Tibial nerve (tissue), 4 donors: ENCODE data around the gene CEP126. TPM values are rescaled to one million over a fixed set of nuclear protein-coding genes. Genes with fewer than 3 reads are reported as not detected.

ENCODE experiments used
- DNase-seq, 2 donors: peaks; one replicate each; pipeline ENCODE4 v3.0.0-alpha.2; 2019; ENCODE audit warnings: low spot score in 2 of 2
- H3K27ac ChIP-seq, 4 donors: fragments of 200-600 bp; sonication (generic) in 3 of 4; one replicate each; pipeline ENCODE4 v1.5.1; 2017 to 2019; ENCODE audit warnings: mild to moderate bottlenecking in 1 of 4
- H3K27me3 ChIP-seq, 2 donors: fragments of 200-600 bp; sonication (generic) in 1 of 2; one replicate each; pipeline versions ENCODE4 v1.5.1 to v1.6.0; 2017 to 2019
- H3K36me3 ChIP-seq, 3 donors: fragments of 200-600 bp; sonication (generic); one replicate each; pipeline ENCODE4 v1.5.1; 2018 to 2019
- H3K4me1 ChIP-seq, 4 donors: fragments of 200-600 bp; sonication (generic) in 3 of 4; one replicate each; pipeline ENCODE4 v1.5.1; 2017 to 2019
- H3K4me3 ChIP-seq, 4 donors: fragments of 200-600 bp; sonication (generic) in 3 of 4; one replicate each; pipeline ENCODE4 v1.5.1; 2017 to 2019; ENCODE audit warnings: mild to moderate bottlenecking in 1 of 4, moderate library complexity in 1 of 4
- H3K9me3 ChIP-seq, 4 donors: fragments of 200-600 bp; sonication (generic) in 3 of 4; one replicate each; pipeline ENCODE4 v1.5.1; 2017 to 2019
- CTCF ChIP-seq, 5 experiments: fragments of 200-600 bp in 3 of 5; fragments of 450-650 bp in 2 of 5; sonication (generic) in 3 of 5; IDR thresholded peaks; one replicate each; pipeline ENCODE4 v1.5.1; 2016 to 2019; ENCODE audit warnings: antibody characterized with exemption in 5 of 5, mild to moderate bottlenecking in 3 of 5, moderate library complexity in 2 of 5
- EP300 ChIP-seq, 2 donors: sonication (generic); formaldehyde crosslinking; IDR thresholded peaks; one replicate each; pipeline ENCODE4 v1.6.1; 2017; ENCODE audit warnings: antibody characterized with exemption in 2 of 2, mild to moderate bottlenecking in 1 of 2
- POLR2A ChIP-seq, 2 donors: fragments of 450-650 bp; IDR thresholded peaks; one replicate each; pipeline ENCODE4 v1.6.1; 2017; ENCODE audit warnings: antibody characterized with exemption in 2 of 2, mild to moderate bottlenecking in 2 of 2, moderate library complexity in 2 of 2
- WGBS, 2 donors: methylation state at CpG; one replicate each; pipeline ENCODE4 v1.1.5; 2018; 5-methylcytosine and 5-hydroxymethylcytosine counted together
- total RNA-seq, 4 donors: library from RNA; depleted of rRNA; stranded (reverse); fragments of >200 nt; gene quantifications; one replicate each; pipeline ENCODE4 v1.1.0, GENCODE V29; 2016

CEP126 gene
- total RNA-seq, 4 donors from 2014 or later: 6.6 to 10.7 (median 8.3) TPM

- H3K4me3 ChIP-seq: no peak overlapping the region
- no peak overlapping the region for H3K27ac ChIP-seq
- TF ChIP-seq CTCF (IDR thresholded peaks at IDR 0.05) (no peak), EP300 (IDR thresholded peaks at IDR 0.05) (no peak), POLR2A (IDR thresholded peaks at IDR 0.05) (no peak)
- WGBS, 2 donors: 96 to 97% methylated on average over 7 of the region's 7 CpGs
- H3K9me3 ChIP-seq: no peaks in the 10 kb centered on the region
- peaks cover 0 to 18% (median 0%) of the 10 kb centered on the region in 4 donors for H3K4me1 ChIP-seq
- no peak for DNase-seq
- no peaks in the 10 kb centered on the region for H3K27me3 ChIP-seq
- H3K36me3 ChIP-seq: peaks cover 0 to 5% (median 0%) of the 10 kb centered on the region in 3 donors
Measured at GRCh38 chr11:102006835-102007566, 92.2 kb downstream of the CEP126 start.

GRCh38 chr11:102007567-102008437, 93.0 kb downstream of the CEP126 start:
- 27 to 29% methylated on average over 4 of the region's 4 CpGs for WGBS, 2 donors
- H3K27me3 ChIP-seq: no peaks in the 10 kb centered on the region
- no peak for DNase-seq

GRCh38 chr11:102010776-102011494, 96.1 kb downstream of the CEP126 start:
- peaks cover 0 to 18% (median 0%) of the 10 kb centered on the region in 4 donors for H3K4me1 ChIP-seq
- H3K4me3 ChIP-seq: no peak overlapping the region
- no peaks in the 10 kb centered on the region for H3K27me3 ChIP-seq
- peak; percentile 33 to 56 for DNase-seq
- no peaks in the 10 kb centered on the region for H3K36me3 ChIP-seq
- TF ChIP-seq EP300 (IDR thresholded peaks at IDR 0.05) (no peak), CTCF (IDR thresholded peaks at IDR 0.05) (no peak), POLR2A (IDR thresholded peaks at IDR 0.05) (no peak)
- no peaks in the 10 kb centered on the region for H3K9me3 ChIP-seq
- no peak overlapping the region for H3K27ac ChIP-seq
- WGBS, 2 donors: 22 to 27% methylated on average over 12 of the region's 12 CpGs

More at GRCh38 chr11:102007567-102008437, 93.0 kb downstream of the CEP126 start:
- no peak overlapping the region for H3K4me3 ChIP-seq
- no peak overlapping the region for H3K27ac ChIP-seq
- no peaks in the 10 kb centered on the region for H3K9me3 ChIP-seq
- TF ChIP-seq CTCF (IDR thresholded peaks at IDR 0.05) (peak; percentile 26 to 60 (median 53)), POLR2A (IDR thresholded peaks at IDR 0.05) (no peak)
- peaks cover 0 to 18% (median 0%) of the 10 kb centered on the region in 4 donors for H3K4me1 ChIP-seq
- no peaks in the 10 kb centered on the region for H3K36me3 ChIP-seq

GRCh38 chr11:102012946-102013345, 98.1 kb downstream of the CEP126 start:
- 76 to 86% methylated on average over 3 of the region's 3 CpGs for WGBS, 2 donors
- Histone ChIP-seq H3K36me3 (no peaks in the 10 kb centered on the region), H3K27me3 (no peaks in the 10 kb centered on the region), H3K4me3 (no peak overlapping the region), H3K4me1 (peaks cover 0 to 11% (median 0%) of the 10 kb centered on the region in 4 donors), H3K27ac (no peak overlapping the region), H3K9me3 (no peaks in the 10 kb centered on the region)
- DNase-seq: no peak
- TF ChIP-seq POLR2A (IDR thresholded peaks at IDR 0.05) (no peak), EP300 (IDR thresholded peaks at IDR 0.05) (no peak), CTCF (IDR thresholded peaks at IDR 0.05) (no peak)
